Astrocyte of the cerebellum (primary cell): ENCODE results near the gene OTUB2.

Experiments used
- DNase-seq: peaks from one replicate; pipeline ENCODE4 v3.0.0-alpha.2; 2011; ENCODE audit warnings: low read depth
- H3K4me3 ChIP-seq: 2 replicates; pipeline ENCODE4 v1.5.1; 2011; ENCODE audit warnings: mild to moderate bottlenecking, low read depth, low read length, moderate library complexity
- in situ Hi-C: cut with HindIII; loops from 2 replicates; pipeline ENCODE4 v1.10.0; 2017; ENCODE audit warnings: low sequenced_read_pairs
- TF ChIP-seq, protein P1 (sequence below): IDR thresholded peaks from 2 replicates; pipeline ENCODE4 v1.5.1; 2012; ENCODE audit warnings: low read length, low read depth, moderate library complexity, mild to moderate bottlenecking; ENCODE audit errors: missing control alignments

Gene OTUB2

DNA sequence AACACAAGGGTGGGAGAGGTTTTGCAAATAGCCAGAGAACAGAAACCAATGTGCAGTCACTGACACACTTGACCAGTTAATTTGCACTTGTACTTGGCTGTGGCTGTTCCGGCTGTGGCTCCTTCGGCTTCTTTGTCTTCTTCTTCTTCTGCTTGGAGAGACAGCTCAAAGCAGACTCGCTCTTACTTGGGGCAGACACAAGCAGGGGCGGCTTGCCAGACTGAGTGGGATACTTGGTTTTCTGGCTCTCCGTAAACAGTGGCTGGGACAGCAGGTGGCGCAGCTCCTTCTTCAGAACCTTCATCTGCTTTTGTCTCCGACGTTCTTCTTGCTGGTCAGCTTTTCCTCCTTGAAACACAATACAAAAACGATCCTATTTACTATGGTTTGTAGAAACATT is 25.0 kb downstream of the OTUB2 start:
- peak; percentile 64 for DNase-seq
- in situ Hi-C loops, result no loop called here

DNA sequence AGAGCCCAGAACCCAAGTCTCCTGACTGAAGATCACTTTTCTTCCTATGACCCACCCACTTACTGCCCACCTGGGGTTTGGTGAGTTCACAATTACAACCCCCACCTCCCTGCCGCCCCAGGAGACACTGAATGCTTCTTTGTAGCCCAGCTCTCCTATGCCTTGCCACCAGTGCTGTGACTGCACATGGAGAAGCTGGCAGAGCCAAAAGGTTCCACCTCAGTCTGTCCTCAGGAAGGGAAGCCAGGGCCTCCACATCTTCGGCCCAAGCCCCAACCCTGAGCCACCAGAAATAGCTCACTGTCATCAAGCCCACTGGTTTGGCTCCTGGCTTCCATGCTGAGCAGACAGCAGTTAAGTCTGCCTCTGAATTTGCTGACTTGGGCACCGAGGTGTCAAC is 25.6 kb downstream of the OTUB2 start:
- H3K4me3 ChIP-seq, result no peak overlapping the region
- in situ Hi-C loops, result no loop called here
- TF ChIP-seq, protein P1, sequence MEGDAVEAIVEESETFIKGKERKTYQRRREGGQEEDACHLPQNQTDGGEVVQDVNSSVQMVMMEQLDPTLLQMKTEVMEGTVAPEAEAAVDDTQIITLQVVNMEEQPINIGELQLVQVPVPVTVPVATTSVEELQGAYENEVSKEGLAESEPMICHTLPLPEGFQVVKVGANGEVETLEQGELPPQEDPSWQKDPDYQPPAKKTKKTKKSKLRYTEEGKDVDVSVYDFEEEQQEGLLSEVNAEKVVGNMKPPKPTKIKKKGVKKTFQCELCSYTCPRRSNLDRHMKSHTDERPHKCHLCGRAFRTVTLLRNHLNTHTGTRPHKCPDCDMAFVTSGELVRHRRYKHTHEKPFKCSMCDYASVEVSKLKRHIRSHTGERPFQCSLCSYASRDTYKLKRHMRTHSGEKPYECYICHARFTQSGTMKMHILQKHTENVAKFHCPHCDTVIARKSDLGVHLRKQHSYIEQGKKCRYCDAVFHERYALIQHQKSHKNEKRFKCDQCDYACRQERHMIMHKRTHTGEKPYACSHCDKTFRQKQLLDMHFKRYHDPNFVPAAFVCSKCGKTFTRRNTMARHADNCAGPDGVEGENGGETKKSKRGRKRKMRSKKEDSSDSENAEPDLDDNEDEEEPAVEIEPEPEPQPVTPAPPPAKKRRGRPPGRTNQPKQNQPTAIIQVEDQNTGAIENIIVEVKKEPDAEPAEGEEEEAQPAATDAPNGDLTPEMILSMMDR, result no peak
- no peak for DNase-seq

More for the DNA sequence above, 25.0 kb downstream of the OTUB2 start:
- no peak overlapping the region for H3K4me3 ChIP-seq
- TF ChIP-seq, protein P1, result peak; percentile 65

DNA sequence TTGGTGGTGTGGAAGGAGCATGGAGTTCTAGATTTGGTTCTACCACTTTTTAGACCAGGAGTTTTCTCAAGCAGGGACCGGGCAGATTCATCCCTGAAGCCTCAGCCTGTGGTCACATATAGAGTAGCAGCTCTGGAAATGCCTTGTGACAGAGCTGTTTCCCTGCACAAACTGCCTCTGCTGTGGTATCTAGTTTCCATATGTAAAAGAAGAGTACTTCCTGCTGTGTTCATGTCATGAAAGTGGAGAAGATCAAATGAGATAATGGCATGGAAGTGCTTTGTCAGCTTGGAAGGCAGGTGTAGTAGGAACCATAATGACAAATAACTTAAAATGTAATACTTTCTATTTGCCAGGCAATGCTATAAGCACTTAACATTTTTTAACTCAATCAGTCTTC is 26.1 kb downstream of the OTUB2 start:
- TF ChIP-seq, protein P1, result no peak
- H3K4me3 ChIP-seq, result no peak overlapping the region
- in situ Hi-C loops, result no loop called here
- no peak for DNase-seq

DNA sequence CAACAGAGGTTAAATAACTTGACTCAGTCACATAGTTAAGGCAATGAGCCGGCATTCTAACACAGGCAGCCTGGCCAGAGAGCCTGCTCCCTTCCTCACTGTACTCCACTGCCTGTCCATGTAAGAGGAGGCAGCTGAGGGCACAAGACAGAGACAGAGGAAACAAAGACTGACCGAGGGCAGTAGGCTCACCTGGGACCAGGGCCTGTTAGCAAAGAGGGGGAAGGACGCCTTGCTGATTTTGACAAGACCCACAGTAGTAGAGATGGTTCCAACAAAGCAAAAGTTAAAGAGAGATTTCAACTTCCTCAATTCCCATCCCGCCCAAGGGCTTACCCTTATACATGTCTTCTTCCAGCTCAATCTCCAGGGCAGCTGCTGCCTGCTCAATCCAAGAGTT is 26.5 kb downstream of the OTUB2 start:
- DNase-seq, result no peak
- no peak overlapping the region for H3K4me3 ChIP-seq
- in situ Hi-C loops, result no loop called here
- TF ChIP-seq, protein P1, result no peak

DNA sequence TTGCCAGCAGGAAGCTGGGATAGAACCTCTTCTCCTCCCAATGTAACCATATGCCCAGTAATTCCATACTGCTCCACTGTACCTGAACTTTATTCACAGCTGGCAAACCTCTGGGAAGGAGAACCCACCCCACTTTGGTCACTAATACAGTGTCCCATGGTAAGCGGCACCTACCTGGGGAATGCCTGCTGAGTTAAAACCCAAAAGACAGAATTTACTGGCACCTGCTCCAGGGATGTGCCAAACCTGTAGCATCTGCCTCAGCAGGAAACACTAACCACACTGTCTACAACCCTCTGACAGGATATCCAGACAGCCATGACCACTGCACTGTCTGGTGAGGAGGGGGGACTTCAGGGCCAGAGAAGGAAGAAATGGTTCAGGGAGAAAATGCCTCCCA is 28.3 kb downstream of the OTUB2 start:
- in situ Hi-C loops, result no loop called here
- no peak for DNase-seq
- no peak overlapping the region for H3K4me3 ChIP-seq
- TF ChIP-seq, protein P1, result no peak

DNA sequence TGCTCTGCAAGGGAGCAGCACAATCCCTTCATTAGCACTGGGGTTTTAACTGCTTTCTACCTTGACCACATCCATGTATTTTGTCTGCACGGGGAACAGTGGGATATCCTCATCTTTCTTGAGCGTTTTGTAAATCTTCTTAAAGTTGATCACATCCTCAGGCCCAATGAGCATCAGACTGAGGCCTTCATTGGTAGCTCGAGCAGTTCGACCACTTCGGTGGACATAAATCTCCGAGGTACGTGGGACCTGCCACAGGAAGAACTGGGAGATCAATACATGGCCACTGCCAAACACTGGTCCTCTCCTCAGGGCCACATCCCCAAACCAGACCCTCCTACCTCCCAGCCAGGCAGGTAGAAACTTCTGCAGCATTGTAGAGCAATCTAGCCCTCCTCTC is 28.8 kb downstream of the OTUB2 start:
- TF ChIP-seq, protein P1, result no peak
- no peak for DNase-seq
- no peak overlapping the region for H3K4me3 ChIP-seq
- in situ Hi-C loops, result no loop called here

DNA sequence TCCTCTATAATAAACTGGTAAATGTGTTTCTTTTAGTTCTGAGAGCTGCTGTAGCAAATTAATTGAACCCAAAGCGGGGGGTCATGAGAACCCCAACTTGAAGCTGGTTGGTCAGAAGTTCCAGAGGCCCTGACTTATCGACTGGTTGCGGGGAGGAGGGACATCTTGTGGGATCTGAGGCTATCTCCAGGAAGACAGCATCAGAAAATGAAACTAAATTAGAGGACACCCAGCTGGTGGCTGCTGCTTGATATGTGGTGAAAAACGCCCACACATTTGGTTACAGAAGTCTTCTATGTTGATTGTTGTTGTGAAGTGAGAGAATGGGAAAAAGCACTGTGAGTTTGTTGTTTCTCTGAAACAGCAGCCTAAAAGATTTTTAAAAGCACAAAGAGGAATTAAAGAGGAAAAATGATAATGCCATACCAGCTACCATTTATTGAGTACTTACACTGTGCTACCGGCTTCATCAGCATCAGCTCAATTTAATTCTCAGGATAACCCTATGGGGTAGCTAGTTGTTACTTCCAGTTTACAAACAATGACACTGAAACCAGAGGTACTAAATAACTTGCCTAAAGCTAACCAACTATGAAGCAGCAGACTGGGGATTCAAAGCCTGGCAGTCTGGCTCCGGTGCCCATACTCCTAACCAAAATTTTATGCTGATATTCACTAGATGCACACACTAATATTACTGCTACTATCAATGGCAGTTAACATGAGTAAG is 30.6 kb downstream of the OTUB2 start:
- in situ Hi-C loops, result no loop called here
- TF ChIP-seq, protein P1, result no peak
- H3K4me3 ChIP-seq, result no peak overlapping the region
- DNase-seq, result no peak
